ENCODE results near the gene ACOT6.
"Not testable (repeated sequence)": the region's sequence is repeated elsewhere in the genome, so short reads cannot be mapped to it uniquely, and the experiment has no call there.

ACOT6 gene

DNA sequence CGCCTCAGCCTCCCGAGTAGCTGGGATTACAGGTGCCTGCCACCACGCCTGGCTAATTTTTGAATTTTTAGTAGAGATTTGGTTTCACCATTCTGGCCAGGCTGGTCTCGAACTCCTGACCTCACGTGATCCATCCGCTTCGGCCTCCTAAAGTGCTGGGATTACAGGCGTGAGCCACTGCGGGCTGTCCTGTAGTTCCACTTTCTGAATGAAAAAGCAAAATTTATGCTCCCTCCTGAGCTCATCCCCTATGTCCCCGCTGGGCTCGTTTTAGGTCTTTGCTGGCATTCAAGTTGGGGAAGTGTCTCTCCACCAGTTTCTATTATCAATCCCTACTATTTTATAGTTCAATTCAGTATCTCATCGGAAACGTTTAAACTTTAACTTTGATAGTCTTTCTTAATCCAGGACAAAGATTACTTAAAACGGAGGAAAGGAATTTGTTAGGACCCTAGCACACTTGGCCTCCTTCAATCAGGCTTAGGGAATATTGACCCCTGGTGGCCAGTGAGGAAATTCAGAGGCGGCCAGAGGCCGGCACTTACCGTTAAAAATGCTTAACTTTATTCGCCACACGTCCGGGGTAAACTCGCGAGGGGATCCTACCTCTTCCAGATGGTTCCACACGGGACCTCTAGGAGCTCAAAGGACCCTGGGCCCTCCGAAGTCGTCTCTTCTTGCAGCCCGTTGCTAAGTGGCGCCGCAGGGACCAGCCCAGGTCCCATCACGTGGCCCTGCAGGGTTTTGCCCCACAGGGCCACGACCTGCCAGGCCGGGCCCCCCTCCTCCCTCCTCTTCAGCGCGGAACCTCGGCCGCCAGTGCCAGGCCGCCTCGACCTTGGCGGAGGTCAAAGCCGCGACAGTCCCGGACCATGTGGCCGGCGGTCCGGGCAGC, 21.0 kb downstream of the ACOT6 start:
- DNase-seq (ENCODE audit: low spot score): no peak
- Histone ChIP-seq H3K27ac (peak overlapping the region; percentile 61 to 77), H3K4me3 (peak overlapping the region; percentile 72)
- TF ChIP-seq, protein P1, sequence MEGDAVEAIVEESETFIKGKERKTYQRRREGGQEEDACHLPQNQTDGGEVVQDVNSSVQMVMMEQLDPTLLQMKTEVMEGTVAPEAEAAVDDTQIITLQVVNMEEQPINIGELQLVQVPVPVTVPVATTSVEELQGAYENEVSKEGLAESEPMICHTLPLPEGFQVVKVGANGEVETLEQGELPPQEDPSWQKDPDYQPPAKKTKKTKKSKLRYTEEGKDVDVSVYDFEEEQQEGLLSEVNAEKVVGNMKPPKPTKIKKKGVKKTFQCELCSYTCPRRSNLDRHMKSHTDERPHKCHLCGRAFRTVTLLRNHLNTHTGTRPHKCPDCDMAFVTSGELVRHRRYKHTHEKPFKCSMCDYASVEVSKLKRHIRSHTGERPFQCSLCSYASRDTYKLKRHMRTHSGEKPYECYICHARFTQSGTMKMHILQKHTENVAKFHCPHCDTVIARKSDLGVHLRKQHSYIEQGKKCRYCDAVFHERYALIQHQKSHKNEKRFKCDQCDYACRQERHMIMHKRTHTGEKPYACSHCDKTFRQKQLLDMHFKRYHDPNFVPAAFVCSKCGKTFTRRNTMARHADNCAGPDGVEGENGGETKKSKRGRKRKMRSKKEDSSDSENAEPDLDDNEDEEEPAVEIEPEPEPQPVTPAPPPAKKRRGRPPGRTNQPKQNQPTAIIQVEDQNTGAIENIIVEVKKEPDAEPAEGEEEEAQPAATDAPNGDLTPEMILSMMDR (IDR thresholded peaks at IDR 0.05): peak; percentile 70

DNA sequence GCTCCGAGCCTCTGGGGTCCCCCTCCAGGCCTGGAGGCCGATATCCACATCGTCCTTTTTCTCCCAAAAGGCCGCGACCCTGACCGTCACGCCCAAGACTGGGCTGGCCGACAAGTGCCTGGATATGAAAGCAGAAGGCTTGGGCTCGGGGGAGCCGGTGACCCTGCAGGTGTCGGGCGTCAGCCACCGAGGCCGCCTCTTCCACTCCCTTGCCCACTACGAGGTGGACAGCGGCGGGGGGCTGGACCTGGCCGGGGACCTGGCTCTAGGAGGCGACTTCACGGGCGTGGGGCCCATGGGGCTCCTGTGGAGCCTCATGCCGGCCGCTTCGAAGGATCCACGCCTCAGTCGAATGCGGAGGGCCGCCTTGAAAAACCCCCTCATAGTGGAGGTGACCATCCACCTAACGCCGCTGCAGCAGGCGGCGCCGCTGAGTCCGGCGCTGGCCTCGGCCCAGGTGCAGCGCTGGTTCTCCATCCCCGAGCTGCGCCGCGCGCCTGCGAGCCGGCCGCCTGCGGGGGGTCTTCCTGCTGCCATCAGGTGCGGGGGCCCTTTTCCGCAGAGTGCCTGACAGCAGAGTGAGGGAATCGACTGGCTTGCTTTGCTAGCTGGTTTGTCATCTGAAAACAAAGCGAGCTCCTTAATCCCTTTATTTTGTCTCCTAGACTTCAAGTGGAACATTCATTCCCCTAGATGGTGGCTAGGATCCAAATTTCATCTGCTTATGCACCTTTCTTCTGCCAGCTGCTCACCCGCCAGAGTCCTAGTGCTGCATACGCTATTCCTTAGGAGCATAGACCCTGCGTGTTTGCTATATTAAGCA, 21.9 kb downstream of the ACOT6 start:
- DNase-seq (ENCODE audit: low spot score): peak; percentile 76
- peak overlapping the region; percentile 61 to 77 for H3K27ac ChIP-seq
- H3K4me3 ChIP-seq: peak overlapping the region; percentile 72
- TF ChIP-seq, protein P1 (IDR thresholded peaks at IDR 0.05): no peak

DNA sequence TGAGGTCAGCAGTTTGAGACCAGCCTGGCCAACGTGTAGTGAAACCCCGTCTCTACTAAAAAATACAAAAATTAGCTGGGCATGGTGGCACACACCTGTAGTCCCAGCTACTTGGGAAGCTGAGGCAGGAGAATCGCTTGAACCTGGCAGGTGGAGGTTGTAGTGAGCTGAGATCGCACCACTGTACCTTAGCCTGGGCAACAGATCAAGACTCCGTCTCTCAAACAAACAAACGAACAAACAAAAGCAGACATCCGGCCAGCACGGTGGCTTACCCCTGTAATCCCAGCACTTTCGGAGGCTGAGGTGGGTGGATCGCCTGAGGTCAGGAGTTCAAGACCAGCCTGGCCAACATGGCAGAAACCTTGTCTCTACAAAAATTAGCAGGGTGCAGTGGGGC, 24.0 kb downstream of the ACOT6 start:
- H3K27ac ChIP-seq: peak overlapping the region in 1 of 2 donors; percentile 73
- H3K4me3 ChIP-seq; DNase-seq (ENCODE audit: low spot score): not testable (repeated sequence)

GRCh38 chr14:73637830-73638229, 25.5 kb downstream of the ACOT6 start:
- TF ChIP-seq, protein P1 (IDR thresholded peaks at IDR 0.05): no peak
- Histone ChIP-seq H3K4me3 (no peak overlapping the region), H3K27ac (no peak overlapping the region)
- DNase-seq (ENCODE audit: low spot score): no peak

GRCh38 chr14:73640796-73641365, 28.6 kb downstream of the ACOT6 start:
- Histone ChIP-seq H3K4me3 (no peak overlapping the region), H3K27ac (no peak overlapping the region)
- DNase-seq (ENCODE audit: low spot score): no peak
- TF ChIP-seq, protein P1 (IDR thresholded peaks at IDR 0.05): no peak

DNA sequence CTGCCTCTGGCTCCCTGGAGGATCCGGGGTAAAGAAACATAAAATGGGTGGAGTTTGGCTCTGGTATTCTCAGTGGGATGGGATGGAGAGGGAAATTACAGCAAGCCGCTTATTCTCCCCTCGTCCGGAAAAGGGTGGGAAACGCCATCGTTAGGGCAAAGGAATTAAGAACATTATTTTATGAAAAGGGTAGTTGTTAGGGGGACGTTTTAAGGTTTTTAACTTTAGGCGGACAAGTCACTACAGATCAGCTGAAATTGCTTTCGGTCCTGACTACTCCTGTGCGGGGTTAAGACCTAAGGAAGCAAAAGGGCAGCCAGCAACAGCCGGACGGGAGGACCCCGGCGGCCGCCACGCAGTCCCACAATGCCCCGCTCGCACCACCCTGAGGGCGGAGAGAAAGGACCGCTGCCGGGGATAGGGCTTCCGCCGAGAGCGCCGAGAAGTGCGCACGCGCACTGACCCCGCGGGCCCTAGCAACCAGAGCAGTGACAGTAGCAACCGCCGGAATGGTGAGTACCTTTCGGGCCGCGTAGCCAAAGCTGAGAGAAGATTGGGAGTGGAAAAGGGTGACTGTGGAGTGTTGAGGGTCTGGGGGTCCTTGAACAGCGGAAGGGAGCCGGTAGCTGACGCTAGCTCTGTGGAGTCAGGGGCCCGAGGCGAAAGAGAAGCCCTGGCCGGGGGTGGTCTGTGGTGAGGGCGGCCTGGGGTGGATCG, 32.4 kb downstream of the ACOT6 start, which contains the start of gene DNAL1:
Gene DNAL1, plus strand, starts transcription at position 456 of the 717 bp plus-strand sequence. Its CDS starts 54 bp downstream, at position 510.
- peak within 1 kb of the TSS; percentile 76 to 90 for H3K27ac ChIP-seq
- TF ChIP-seq, protein P1 (IDR thresholded peaks at IDR 0.05): no peak
- peak within 1 kb of the TSS; percentile 85 for H3K4me3 ChIP-seq
- peak; percentile 93 for DNase-seq (ENCODE audit: low spot score)

Data from coronary artery (tissue), 2 donors.